H9 (cell line): Measurements from ENCODE around the gene POU2F2. TPM values are rescaled to one million over a fixed set of nuclear protein-coding genes. Genes with fewer than 3 reads are reported as not detected.

ENCODE experiments used
- DNase-seq: peaks from one replicate; pipeline ENCODE4 v3.0.0-alpha.2; 2017
- H2AFZ ChIP-seq: one replicate; pipeline ENCODE4 v1.6.1; 2013; ENCODE audit warnings: mild to moderate bottlenecking, low read length, control low read depth, moderate library complexity
- H2AK5ac ChIP-seq: 2 replicates; pipeline ENCODE4 v1.6.1; 2013; ENCODE audit warnings: low read length, control low read depth, mixed read lengths; ENCODE audit not compliant: insufficient read length
- H2BK120ac ChIP-seq: one replicate; pipeline ENCODE4 v1.6.1; 2013; ENCODE audit warnings: low read depth, mild to moderate bottlenecking, low read length, control low read depth, inconsistent platforms; ENCODE audit not compliant: poor library complexity, severe bottlenecking
- H2BK12ac ChIP-seq: 2 replicates; pipeline ENCODE4 v1.6.1; 2013; ENCODE audit warnings: low read length, control low read depth, mixed read lengths, low read depth; ENCODE audit not compliant: insufficient read length
- H2BK15ac ChIP-seq: 2 replicates; pipeline ENCODE4 v1.6.1; 2013; ENCODE audit warnings: low read depth, low read length, control low read depth
- H2BK20ac ChIP-seq: one replicate; pipeline ENCODE4 v1.6.1; 2013; ENCODE audit warnings: low read depth, mild to moderate bottlenecking, low read length, control low read depth, inconsistent platforms; ENCODE audit not compliant: poor library complexity, severe bottlenecking
- H2BK5ac ChIP-seq: 2 replicates; pipeline ENCODE4 v1.6.1; 2013; ENCODE audit warnings: low read length, control low read depth, mixed read lengths; ENCODE audit not compliant: insufficient read length
- H3K14ac ChIP-seq: 2 replicates; pipeline ENCODE4 v1.6.1; 2013; ENCODE audit warnings: low read length, control low read depth; ENCODE audit not compliant: insufficient read depth
- H3K18ac ChIP-seq: 2 replicates; pipeline ENCODE4 v1.6.1; 2013; ENCODE audit warnings: low read depth, mild to moderate bottlenecking, mixed read lengths, low read length, control low read depth; ENCODE audit not compliant: insufficient read length
- H3K23ac ChIP-seq: 2 replicates; pipeline ENCODE4 v1.6.1; 2013; ENCODE audit warnings: low read length, control low read depth, mixed read lengths, low read depth; ENCODE audit not compliant: insufficient read length
- H3K23me2 ChIP-seq: 2 replicates; pipeline ENCODE4 v1.6.1; 2013; ENCODE audit warnings: low read depth, mild to moderate bottlenecking, mixed read lengths, low read length, control low read depth; ENCODE audit not compliant: insufficient read length, poor library complexity, severe bottlenecking
- H3K27ac ChIP-seq: 2 replicates; pipeline ENCODE4 v1.5.1; 2013; ENCODE audit warnings: low read length, control low read depth, mixed read lengths, low read depth; ENCODE audit not compliant: insufficient read length
- H3K27me3 ChIP-seq: 2 replicates; pipeline ENCODE4 v1.6.1; 2013; ENCODE audit warnings: low read length, control low read depth, inconsistent platforms; ENCODE audit not compliant: insufficient read depth
- H3K4ac ChIP-seq: 2 replicates; pipeline ENCODE4 v1.6.1; 2013; ENCODE audit warnings: low read depth, mild to moderate bottlenecking, control low read depth, inconsistent platforms, low read length, moderate library complexity
- H3K4me1 ChIP-seq: 2 replicates; pipeline ENCODE4 v1.6.1; 2013; ENCODE audit warnings: low read length, control low read depth, inconsistent platforms; ENCODE audit not compliant: insufficient read depth
- H3K4me2 ChIP-seq: 2 replicates; pipeline ENCODE4 v1.6.1; 2013; ENCODE audit warnings: low read length, control low read depth, mixed read lengths; ENCODE audit not compliant: insufficient read length, insufficient read depth
- H3K56ac ChIP-seq: 2 replicates; pipeline ENCODE4 v1.6.1; 2013; ENCODE audit warnings: low read depth, mild to moderate bottlenecking, mixed read lengths, low read length, control low read depth; ENCODE audit not compliant: insufficient read length
- H3K79me1 ChIP-seq: 2 replicates; pipeline ENCODE4 v1.6.1; 2013; ENCODE audit warnings: low read depth, mild to moderate bottlenecking, moderate library complexity, low read length, control low read depth, inconsistent platforms; ENCODE audit not compliant: insufficient read depth, poor library complexity, severe bottlenecking
- H3K79me2 ChIP-seq: 2 replicates; pipeline ENCODE4 v1.6.1; 2013; ENCODE audit warnings: low read length, control low read depth, inconsistent platforms; ENCODE audit not compliant: insufficient read depth
- H3K9ac ChIP-seq: 2 replicates; pipeline ENCODE4 v1.6.1; 2013; ENCODE audit warnings: low read length, control low read depth, mixed read lengths; ENCODE audit not compliant: insufficient read length; ENCODE audit errors: extremely low read depth
- H3K9me3 ChIP-seq: one replicate; pipeline ENCODE4 v1.6.1; 2013; ENCODE audit warnings: low read depth, low read length, inconsistent platforms; ENCODE audit not compliant: control insufficient read depth
- H3T11ph ChIP-seq: one replicate; pipeline ENCODE4 v1.6.1; 2013; ENCODE audit warnings: mild to moderate bottlenecking, low read length, control low read depth, inconsistent platforms
- H4K20me1 ChIP-seq: one replicate; pipeline ENCODE4 v1.6.1; 2013; ENCODE audit not compliant: control insufficient read depth, insufficient read length, insufficient read depth
- H4K5ac ChIP-seq: 2 replicates; pipeline ENCODE4 v1.6.1; 2013; ENCODE audit warnings: low read depth, mild to moderate bottlenecking, mixed read lengths, low read length, control low read depth; ENCODE audit not compliant: insufficient read length
- H4K8ac ChIP-seq: replicated peaks from 2 replicates; pipeline ENCODE4 v1.6.1; 2013; ENCODE audit warnings: low read length, control low read depth, mixed read lengths, low read depth; ENCODE audit not compliant: insufficient read length
- H4K91ac ChIP-seq: 2 replicates; pipeline ENCODE4 v1.6.1; 2013; ENCODE audit warnings: low read depth, mild to moderate bottlenecking, moderate library complexity, mixed read lengths, low read length, control low read depth; ENCODE audit not compliant: insufficient read length
- H3K27ac Mint-ChIP-seq, 3 experiments: 2 replicates in 2 of 3; 3 replicates in 1 of 3; pipeline ENCODE4 v1.8.0; 2020 to 2021; ENCODE audit warnings: mixed read lengths in 3 of 3, mild to moderate bottlenecking in 1 of 3, moderate library complexity in 1 of 3
- H3K27me3 Mint-ChIP-seq: 2 replicates; pipeline ENCODE4 v1.8.0; 2021; ENCODE audit warnings: low read depth, mild to moderate bottlenecking, moderate library complexity, mixed read lengths
- H3K36me3 Mint-ChIP-seq, 3 experiments: 2 replicates in 2 of 3; 3 replicates in 1 of 3; pipeline ENCODE4 v1.8.0; 2020 to 2021; ENCODE audit warnings: low read depth in 3 of 3, mixed read lengths in 3 of 3; ENCODE audit not compliant: insufficient read depth in 1 of 3
- H3K4me1 Mint-ChIP-seq, 2 experiments: 2 replicates each; pipeline ENCODE4 v1.8.0; 2020; ENCODE audit warnings: mixed read lengths in 2 of 2
- H3K4me3 Mint-ChIP-seq, 2 experiments: 2 replicates in 1 of 2; 3 replicates in 1 of 2; pipeline ENCODE4 v1.8.0; 2020 to 2021; ENCODE audit warnings: mild to moderate bottlenecking in 2 of 2, mixed read lengths in 2 of 2, moderate library complexity in 1 of 2
- H3K9me3 Mint-ChIP-seq, 2 experiments: 2 replicates in 1 of 2; 3 replicates in 1 of 2; pipeline ENCODE4 v1.8.0; 2020; ENCODE audit warnings: mild to moderate bottlenecking in 2 of 2, mixed read lengths in 2 of 2, moderate library complexity in 1 of 2
- CTCF ChIP-seq: fragments of 200-600 bp; sonication (generic); conservative IDR thresholded peaks from 3 replicates; pipeline ENCODE4 v1.8.0; 2021; ENCODE audit warnings: antibody characterized with exemption, mild to moderate bottlenecking
- WGBS: extraction: QIAGEN DNeasy Blood & Tissue Kit; methylation state at CpG from one replicate; pipeline ENCODE4 v1.1.7; 2013; ENCODE audit warnings: missing lambda C conversion rate, low lambda C conversion rate, mixed read lengths; ENCODE audit not compliant: insufficient read length; ENCODE audit errors: extremely low coverage; 5-methylcytosine and 5-hydroxymethylcytosine counted together
- total RNA-seq: library from RNA; stranded (reverse); gene quantifications from 2 replicates; pipeline ENCODE4 v1.2.1, GENCODE V29; 2021

POU2F2 gene
- total RNA-seq, 1 experiment from 2014 or later = 2.9 TPM

- Histone ChIP-seq H4K91ac (no peak overlapping the region), H4K5ac (no peak overlapping the region), H3K27me3 (no peaks in the 10 kb centered on the region), H2AK5ac (no peak overlapping the region), H2BK120ac (no peak overlapping the region), H3K79me1 (no peaks in the 10 kb centered on the region), H3K14ac (no peak overlapping the region), H3K18ac (no peak overlapping the region), H3K9ac (no peak overlapping the region), H2BK12ac (no peak overlapping the region), H3K79me2 (no peaks in the 10 kb centered on the region), H2BK15ac (no peak overlapping the region), H4K8ac (no peak overlapping the region), H2AFZ (no peak overlapping the region), H3K4me1 (no peaks in the 10 kb centered on the region), H3K4me2 (no peak overlapping the region), H2BK20ac (no peak overlapping the region), H3K27ac (no peak overlapping the region), H4K20me1 (no peaks in the 10 kb centered on the region), H3K56ac (no peak overlapping the region), H3K23ac (no peak overlapping the region), H3K4ac (no peak overlapping the region), H3K9me3 (no peaks in the 10 kb centered on the region), H3K23me2 (no peaks in the 10 kb centered on the region), H3T11ph (no peak overlapping the region), H2BK5ac (no peak overlapping the region)
- no peaks in the 10 kb centered on the region for H3K4me1 Mint-ChIP-seq
- no peak for TF ChIP-seq CTCF
- DNase-seq = no peak
- peaks cover 71% of the 10 kb centered on the region for H3K27me3 Mint-ChIP-seq
- no peak overlapping the region; a peak in 1 of 7 replicates for H3K27ac Mint-ChIP-seq
- no peak overlapping the region for H3K4me3 Mint-ChIP-seq
- H3K9me3 Mint-ChIP-seq = no peaks in the 10 kb centered on the region; a peak in 1 of 5 replicates
- WGBS = no CpG with 5 or more reads among the region's 3 CpGs
- no peaks in the 10 kb centered on the region for H3K36me3 Mint-ChIP-seq
These were observed 36.0 kb upstream of the POU2F2 start for GRCh38 chr19:42168206-42168605.
